Measurements from ENCODE around the gene NLGN2.

DNA sequence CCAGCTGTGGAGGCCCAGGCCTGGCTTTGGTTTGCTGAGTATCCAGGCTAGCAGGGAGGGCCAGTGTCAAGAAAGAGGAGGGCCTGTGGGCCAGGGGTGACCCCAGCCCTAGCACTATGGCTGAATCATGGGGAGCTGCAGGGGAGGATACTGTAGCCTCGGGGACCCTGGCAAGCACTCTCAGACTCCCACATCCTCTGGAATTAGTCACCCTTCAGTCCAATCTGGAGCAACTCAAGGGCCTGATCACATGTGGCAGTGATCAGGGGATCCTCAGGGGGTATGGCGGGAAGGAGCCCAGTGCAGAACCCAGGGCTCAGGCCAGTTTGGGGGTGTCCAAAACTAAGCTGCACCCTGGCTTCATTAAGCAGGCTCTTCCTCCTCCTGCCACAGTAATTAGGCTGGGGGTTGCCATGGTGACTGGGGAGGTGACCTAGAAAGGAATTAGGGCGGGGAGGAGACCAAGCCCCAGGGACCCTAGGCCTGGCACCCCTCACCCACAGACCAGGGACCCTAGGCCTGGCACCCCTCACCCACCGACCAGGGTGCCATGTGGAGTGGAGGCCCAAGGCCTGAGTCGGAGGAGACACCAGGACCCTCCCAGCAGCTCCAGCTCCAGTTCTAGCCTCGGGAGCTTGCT, 5.8 kb downstream of the NLGN2 start:
- TF ChIP-seq, protein P1, sequence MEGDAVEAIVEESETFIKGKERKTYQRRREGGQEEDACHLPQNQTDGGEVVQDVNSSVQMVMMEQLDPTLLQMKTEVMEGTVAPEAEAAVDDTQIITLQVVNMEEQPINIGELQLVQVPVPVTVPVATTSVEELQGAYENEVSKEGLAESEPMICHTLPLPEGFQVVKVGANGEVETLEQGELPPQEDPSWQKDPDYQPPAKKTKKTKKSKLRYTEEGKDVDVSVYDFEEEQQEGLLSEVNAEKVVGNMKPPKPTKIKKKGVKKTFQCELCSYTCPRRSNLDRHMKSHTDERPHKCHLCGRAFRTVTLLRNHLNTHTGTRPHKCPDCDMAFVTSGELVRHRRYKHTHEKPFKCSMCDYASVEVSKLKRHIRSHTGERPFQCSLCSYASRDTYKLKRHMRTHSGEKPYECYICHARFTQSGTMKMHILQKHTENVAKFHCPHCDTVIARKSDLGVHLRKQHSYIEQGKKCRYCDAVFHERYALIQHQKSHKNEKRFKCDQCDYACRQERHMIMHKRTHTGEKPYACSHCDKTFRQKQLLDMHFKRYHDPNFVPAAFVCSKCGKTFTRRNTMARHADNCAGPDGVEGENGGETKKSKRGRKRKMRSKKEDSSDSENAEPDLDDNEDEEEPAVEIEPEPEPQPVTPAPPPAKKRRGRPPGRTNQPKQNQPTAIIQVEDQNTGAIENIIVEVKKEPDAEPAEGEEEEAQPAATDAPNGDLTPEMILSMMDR (IDR thresholded peaks at IDR 0.05): no peak
- TF ChIP-seq EZH2 (IDR thresholded peaks at IDR 0.05; ENCODE audit: borderline replicate concordance, insufficient read depth, low read depth, low read length, poor library complexity, severe bottlenecking): no peak
